Mammary epithelial cell (primary cell): ENCODE results near the gene PTPN1.

ENCODE experiments used
- CTCF ChIP-seq, 2 donors: IDR thresholded peaks in 1 of 2; conservative IDR thresholded peaks in 1 of 2; 2 replicates each; pipeline ENCODE4 v1.5.1; 2011 to 2012; ENCODE audit warnings: inconsistent platforms in 2 of 2, low read length in 2 of 2, mild to moderate bottlenecking in 2 of 2, control low read depth in 1 of 2, low read depth in 1 of 2; ENCODE audit not compliant: insufficient read depth in 1 of 2; ENCODE audit errors: extremely low read depth in 1 of 2
- EZH2 ChIP-seq: IDR thresholded peaks from 2 replicates; pipeline ENCODE4 v1.6.1; 2012; ENCODE audit warnings: low read length, inconsistent platforms, borderline replicate concordance

GRCh38 chr20:50594591-50595432 lies 84.6 kb downstream of the PTPN1 start:
- TF ChIP-seq CTCF (conservative IDR thresholded peaks at IDR 0.05 in 1 of 2, IDR thresholded peaks at IDR 0.05 in 1 of 2; ENCODE audit: extremely low read depth in 1 of 2, insufficient read depth in 1 of 2, low read depth in 1 of 2, low read length in 2 of 2) (no peak), EZH2 (no peak)
